MCF 10A (cell line): ENCODE results near the gene TMEM14A. TPM values are rescaled to one million over a fixed set of nuclear protein-coding genes. Genes with fewer than 3 reads are reported as not detected.
"Not testable (repeated sequence)": the region's sequence is repeated elsewhere in the genome, so short reads cannot be mapped to it uniquely, and the experiment has no call there.

Experiments
- BruUV-seq: library from RNA; stranded (reverse); fragments of 400-500 nt; replicated peaks from 2 replicates; lab custom pipeline; 2021; lab: Mats Ljungman, UMichigan
- CTCF ChIA-PET: fragments of 300-600 bp; sonication (Branson Sonifier 250); formaldehyde crosslinking; extraction: SDS; loops from one replicate; lab custom pipeline; 2021; ENCODE audit warnings: antibody characterized with exemption, inconsistent platforms; lab: Yijun Ruan, JAX
- POLR2A ChIA-PET: fragments of 300-600, 350-650 bp; sonication (Branson Sonifier 250); formaldehyde crosslinking; extraction: SDS; loops from one replicate; lab custom pipeline; 2020; ENCODE audit warnings: antibody characterized with exemption, inconsistent platforms; lab: Yijun Ruan, JAX
- DNase-seq: peaks from one replicate; pipeline ENCODE4 v3.0.0-alpha.2; 2018; ENCODE audit not compliant: unreplicated experiment
- H3K27ac Mint-ChIP-seq: one replicate; pipeline ENCODE4 v1.8.0; 2022; ENCODE audit warnings: mild to moderate bottlenecking, low read depth, mixed read lengths; ENCODE audit not compliant: unreplicated experiment
- H3K27me3 Mint-ChIP-seq: one replicate; pipeline ENCODE4 v1.8.0; 2022; ENCODE audit warnings: mixed read lengths; ENCODE audit not compliant: insufficient read depth, unreplicated experiment
- H3K36me3 Mint-ChIP-seq: one replicate; pipeline ENCODE4 v1.8.0; 2022; ENCODE audit warnings: mild to moderate bottlenecking, moderate library complexity, mixed read lengths; ENCODE audit not compliant: insufficient read depth, unreplicated experiment
- H3K4me1 Mint-ChIP-seq: one replicate; pipeline ENCODE4 v1.8.0; 2022; ENCODE audit warnings: mixed read lengths; ENCODE audit not compliant: insufficient read depth, unreplicated experiment
- H3K4me3 Mint-ChIP-seq: one replicate; pipeline ENCODE4 v1.8.0; 2022; ENCODE audit warnings: mild to moderate bottlenecking, moderate library complexity, mixed read lengths; ENCODE audit not compliant: unreplicated experiment
- H3K9me3 Mint-ChIP-seq: one replicate; pipeline ENCODE4 v1.8.0; 2022; ENCODE audit warnings: mixed read lengths; ENCODE audit not compliant: unreplicated experiment
- CTCF ChIP-seq: fragments of 200-600 bp; IDR thresholded peaks from one replicate; pipeline ENCODE4 v1.8.0; 2022; ENCODE audit warnings: antibody characterized with exemption, mild to moderate bottlenecking; ENCODE audit not compliant: unreplicated experiment
- intact Hi-C: fragments of 100-400 bp; cut with micrococcal nuclease; formaldehyde crosslinking; loops from 2 replicates; pipeline ENCODE4 v1.14.1; 2022
- total RNA-seq: library from RNA; stranded (reverse); gene quantifications from 2 replicates; pipeline ENCODE4 v1.2.3, GENCODE V29; 2022

TMEM14A gene
- total RNA-seq, 1 experiment from 2014 or later, result 15.6 TPM

GRCh38 chr6:52653151-52653550 lies 17.8 kb upstream of the TMEM14A start:
- no TSS peak for BruUV-seq
- CTCF ChIA-PET, result interaction anchor here (0.7 to 8.2 kb wide), 19 partner anchors 9 to 395 kb away, joined by 3 to 112 read pairs (median 9); partner anchors contain the start of gene EFHC1
- peaks cover 6% of the 10 kb centered on the region for H3K36me3 Mint-ChIP-seq
- POLR2A ChIA-PET, result interaction anchor here (0.7 to 2.0 kb wide), 2 partner anchors 12 to 21 kb away, joined by 3 to 8 read pairs; no protein-coding TSS in a partner anchor
- no peaks in the 10 kb centered on the region for H3K4me1 Mint-ChIP-seq
- H3K27me3 Mint-ChIP-seq, result no peaks in the 10 kb centered on the region
- no peak overlapping the region for H3K27ac Mint-ChIP-seq
- DNase-seq, result no peak
- no peak overlapping the region for H3K4me3 Mint-ChIP-seq
- intact Hi-C loops, result no loop called here
- no peak for TF ChIP-seq CTCF
- H3K9me3 Mint-ChIP-seq, result no peaks in the 10 kb centered on the region

DNA sequence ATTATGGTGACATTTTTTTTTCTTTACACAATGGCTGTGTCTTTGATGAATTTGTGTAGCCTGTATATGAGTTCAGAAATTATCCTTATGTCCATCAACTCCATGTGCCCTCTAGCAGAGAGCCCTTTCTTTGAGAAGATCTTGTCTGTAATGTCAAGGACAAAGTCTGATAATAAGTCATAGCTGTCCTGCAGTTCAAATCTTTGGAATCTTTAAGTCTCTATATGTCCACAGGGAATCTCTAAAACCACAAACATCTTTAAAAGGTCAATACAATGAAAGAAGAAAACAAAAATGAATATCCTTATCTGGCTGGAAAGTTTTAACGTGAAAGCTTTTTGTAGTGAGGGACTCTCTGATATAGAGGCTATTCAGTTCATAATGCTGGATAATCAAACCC lies 16.9 kb upstream of the TMEM14A start:
- ChIA-PET CTCF (interaction anchor here (0.6 to 8.2 kb wide), 7 partner anchors 8 to 520 kb away, joined by 3 to 112 read pairs (median 9); partner anchors contain the start of gene EFHC1), POLR2A (interaction anchor here (0.6 kb wide), 1 partner anchor 38 kb away, joined by 4 read pairs; no protein-coding TSS in a partner anchor)
- TF ChIP-seq CTCF, result no peak
- H3K9me3 Mint-ChIP-seq, result no peaks in the 10 kb centered on the region
- H3K27me3 Mint-ChIP-seq, result no peaks in the 10 kb centered on the region
- H3K4me1 Mint-ChIP-seq, result no peaks in the 10 kb centered on the region
- H3K27ac Mint-ChIP-seq, result no peak overlapping the region
- intact Hi-C loops, result no loop called here
- no peak overlapping the region for H3K4me3 Mint-ChIP-seq
- no peaks in the 10 kb centered on the region for H3K36me3 Mint-ChIP-seq
- no TSS peak for BruUV-seq
- DNase-seq, result no peak

DNA sequence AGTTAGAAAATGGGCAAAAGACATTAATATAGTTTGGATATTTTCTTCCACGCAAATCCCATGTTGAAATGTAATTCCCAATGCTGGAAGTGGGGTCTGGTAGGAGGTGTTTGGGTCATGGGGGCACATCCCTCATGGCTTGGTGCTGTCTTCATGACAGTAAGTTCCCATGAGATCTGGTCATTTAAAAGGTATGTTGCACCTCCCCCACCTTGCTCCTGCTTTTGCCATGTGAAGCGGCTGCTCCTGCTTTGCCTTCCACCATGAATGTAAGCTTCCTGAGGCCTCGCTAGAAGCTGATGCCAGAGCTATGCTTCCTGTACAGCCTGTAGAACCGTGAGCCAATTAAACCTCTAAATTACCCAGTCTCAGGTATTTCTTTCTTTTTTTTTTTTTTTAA lies 16.3 kb upstream of the TMEM14A start:
- H3K36me3 Mint-ChIP-seq, result no peaks in the 10 kb centered on the region
- CTCF ChIA-PET, result interaction anchor here (0.6 to 8.2 kb wide), 5 partner anchors 8 to 519 kb away, joined by 4 to 112 read pairs (median 35); partner anchors contain the start of gene EFHC1

GRCh38 chr6:52655941-52656340 lies 15.0 kb upstream of the TMEM14A start:
- DNase-seq, H3K4me1 Mint-ChIP-seq, H3K36me3 Mint-ChIP-seq, CTCF ChIA-PET, intact Hi-C loops, H3K27me3 Mint-ChIP-seq, H3K4me3 Mint-ChIP-seq, H3K9me3 Mint-ChIP-seq, BruUV-seq, H3K27ac Mint-ChIP-seq, POLR2A ChIA-PET: not testable (repeated sequence)

More for the DNA sequence above, 16.3 kb upstream of the TMEM14A start:
- no peak for DNase-seq
- no peaks in the 10 kb centered on the region for H3K9me3 Mint-ChIP-seq
- no peaks in the 10 kb centered on the region for H3K27me3 Mint-ChIP-seq
- no peak for TF ChIP-seq CTCF
- POLR2A ChIA-PET, result no interaction called here
- H3K4me3 Mint-ChIP-seq, result no peak overlapping the region
- intact Hi-C loops, result no loop called here
- H3K4me1 Mint-ChIP-seq, result no peaks in the 10 kb centered on the region
- H3K27ac Mint-ChIP-seq, result no peak overlapping the region
- BruUV-seq, result no TSS peak
